GM19035 (cell line): ENCODE measurements around the gene WDR75.
"Not testable (repeated sequence)": the region's sequence is repeated elsewhere in the genome, so short reads cannot be mapped to it uniquely, and the experiment has no call there.

Experiments used
- ATAC-seq: cut with Tn5 transposase; IDR thresholded peaks from one replicate; pipeline ENCODE4 v1.9.1; 2021; ENCODE audit not compliant: unreplicated experiment

WDR75 gene

DNA sequence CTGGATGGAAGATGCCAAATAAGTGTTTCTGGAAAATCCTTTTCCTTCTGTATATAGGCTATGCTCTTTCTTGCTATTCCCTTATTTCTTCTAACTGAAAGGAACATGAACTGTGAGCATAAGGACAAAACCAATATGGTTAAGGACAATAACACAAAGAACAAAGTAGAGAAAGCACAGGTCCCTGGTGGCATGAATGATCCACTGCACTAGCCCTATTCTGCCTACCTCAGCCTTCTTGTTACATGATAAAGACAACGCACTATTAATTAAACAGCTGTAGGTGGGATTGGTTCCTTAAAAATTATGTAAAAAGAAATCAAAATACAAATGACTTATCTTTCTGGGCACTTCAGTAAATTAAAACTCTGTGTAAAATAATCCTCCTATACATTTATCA is 1.9 kb upstream of the WDR75 start:
- ATAC-seq, result no peak

DNA sequence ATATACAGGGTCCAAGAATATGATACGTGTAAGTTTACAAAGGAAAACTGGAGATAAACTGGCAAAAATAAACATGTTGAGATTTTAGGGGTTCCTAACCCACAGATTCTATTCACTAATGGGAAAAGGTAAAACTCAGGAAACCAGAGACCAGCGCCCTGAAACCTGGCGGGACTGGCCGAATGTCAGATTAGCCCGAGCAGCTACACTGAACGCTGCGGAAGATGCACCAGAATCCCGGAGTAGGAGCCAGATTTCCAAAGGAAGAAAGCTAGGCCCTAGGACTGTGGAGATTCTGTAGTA is 679 bp upstream of the WDR75 start:
- ATAC-seq, result peak; percentile 27

DNA sequence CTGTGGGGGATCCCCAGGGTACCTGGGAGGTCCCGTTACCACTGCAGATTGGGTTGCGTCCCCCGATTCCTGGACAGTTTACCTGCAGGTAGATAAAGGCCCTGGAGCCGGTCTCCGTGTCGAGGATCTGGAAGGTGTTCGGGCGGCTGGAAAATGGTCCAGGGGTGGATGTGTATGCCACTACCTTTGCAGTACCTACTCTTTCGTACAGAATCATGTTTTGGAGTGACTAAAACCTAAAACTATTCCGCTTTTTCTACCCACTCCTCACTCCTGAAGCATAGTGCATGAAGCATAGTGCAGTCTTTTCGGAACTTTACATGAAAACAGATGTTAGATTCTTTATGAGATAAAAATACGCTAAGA is 418 bp downstream of the WDR75 start:
- ATAC-seq, result no peak

DNA sequence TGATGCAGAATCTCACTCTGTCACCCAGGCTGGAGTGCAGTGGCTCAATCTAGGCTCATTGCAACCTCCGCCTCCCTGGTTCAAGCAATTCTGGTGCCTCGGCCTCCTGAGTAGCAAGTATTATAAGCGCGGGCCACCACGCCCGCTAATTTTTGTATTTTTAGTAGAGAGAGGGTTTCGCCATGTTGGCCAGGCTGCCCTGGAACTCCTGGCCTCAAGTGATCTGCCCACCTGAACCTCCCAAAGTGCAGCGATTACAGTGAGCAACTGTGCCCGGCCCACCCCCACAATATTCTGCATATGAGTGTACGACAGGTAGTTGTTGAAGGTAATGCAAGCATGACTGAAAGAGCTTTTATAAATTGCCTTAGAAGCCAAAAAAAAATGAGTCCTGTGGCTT is 1.2 kb downstream of the WDR75 start:
- ATAC-seq, result no peak

DNA sequence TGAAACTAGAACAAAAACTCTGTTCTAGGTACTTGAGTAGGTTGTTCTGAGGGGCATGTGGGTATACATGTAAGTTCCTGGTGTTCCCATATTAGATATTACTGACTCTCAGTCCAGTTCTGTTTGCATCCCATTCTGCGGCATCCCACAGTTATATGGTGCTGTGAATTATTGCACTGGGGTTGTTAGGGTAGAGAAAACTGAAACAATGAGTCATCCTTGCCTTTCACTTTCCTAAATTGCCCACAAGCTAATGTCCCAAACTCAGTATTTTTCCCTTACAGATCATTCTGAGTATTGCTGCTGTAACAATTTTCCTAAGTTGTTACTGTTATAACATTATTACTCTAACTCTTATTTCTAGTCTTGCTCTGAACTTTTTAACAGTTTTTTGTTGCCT is 3.0 kb downstream of the WDR75 start:
- ATAC-seq, result no peak

DNA sequence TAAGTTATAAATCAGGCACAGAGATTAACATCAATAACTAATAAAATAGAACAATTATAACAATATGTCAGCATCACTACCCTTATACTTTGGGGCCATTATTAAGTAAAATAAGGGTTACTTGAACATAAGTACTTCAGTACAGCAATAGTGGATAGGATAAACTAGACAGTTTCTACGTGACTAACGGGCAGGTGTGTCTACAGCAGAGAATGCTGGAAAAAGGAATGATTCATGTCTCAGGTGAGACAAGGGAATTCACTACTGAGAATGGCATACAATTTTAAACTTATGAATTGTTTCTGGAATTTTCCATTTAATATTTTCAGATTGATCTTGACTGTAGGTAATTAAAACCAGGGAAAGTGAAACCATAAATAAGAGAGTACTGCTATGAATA is 5.5 kb downstream of the WDR75 start:
- no peak for ATAC-seq

DNA sequence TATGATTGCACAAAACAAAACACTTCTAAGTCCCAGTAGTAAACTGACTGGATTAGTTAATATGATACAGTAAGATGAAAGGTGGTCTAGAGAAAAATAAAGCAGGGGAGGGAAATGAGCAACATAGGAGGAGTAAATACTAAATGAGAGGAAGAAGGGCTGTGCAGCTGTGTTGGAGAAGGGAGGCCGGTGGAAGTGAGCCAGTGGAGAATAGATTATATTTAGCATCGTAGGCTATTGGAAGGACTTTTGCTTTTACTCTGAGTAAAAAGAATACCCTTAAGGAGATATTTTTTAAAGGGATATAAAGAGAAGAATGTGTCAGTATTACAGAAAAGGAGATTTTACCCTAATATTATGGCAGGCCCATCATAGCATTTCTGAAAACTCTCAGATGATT is 12.7 kb downstream of the WDR75 start:
- ATAC-seq, result no peak

DNA sequence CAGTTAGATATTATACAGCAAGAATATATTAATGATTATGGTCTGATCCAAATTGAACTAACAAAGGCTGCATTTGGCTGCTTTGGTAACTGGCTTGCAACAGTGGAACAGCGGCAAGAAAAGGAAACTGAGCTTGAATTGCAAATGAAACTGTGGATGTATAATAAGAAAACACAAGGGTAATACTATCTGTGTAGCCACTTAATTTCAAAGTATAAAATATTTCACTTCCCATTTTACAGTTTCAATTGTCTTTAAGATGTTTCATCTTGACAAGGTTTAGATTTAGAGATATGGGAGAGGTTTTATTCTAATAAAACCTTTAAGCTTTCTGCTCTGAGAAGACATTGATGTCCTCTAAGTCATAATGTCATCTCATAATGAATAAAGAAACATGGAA is 23.8 kb downstream of the WDR75 start:
- ATAC-seq, result no peak

DNA sequence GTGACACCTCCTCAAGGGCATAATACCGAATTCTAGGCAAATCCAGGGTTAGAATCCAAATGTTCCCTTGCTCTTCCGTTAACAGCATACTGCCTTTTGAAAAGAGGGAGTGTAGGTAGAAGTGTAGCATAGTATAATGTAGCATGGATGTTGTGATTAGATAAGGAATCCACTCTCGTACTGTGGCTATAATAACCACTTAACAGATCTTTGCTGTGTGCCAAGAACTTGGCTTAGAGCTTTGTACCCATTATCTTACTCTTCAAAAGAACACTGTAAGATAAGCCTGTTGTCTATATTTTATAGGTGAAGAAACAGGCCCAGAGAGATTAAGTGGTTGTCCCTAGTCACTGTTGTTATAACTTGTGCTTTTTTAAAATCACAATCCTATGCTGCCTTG is 24.2 kb downstream of the WDR75 start:
- ATAC-seq, result no peak

DNA sequence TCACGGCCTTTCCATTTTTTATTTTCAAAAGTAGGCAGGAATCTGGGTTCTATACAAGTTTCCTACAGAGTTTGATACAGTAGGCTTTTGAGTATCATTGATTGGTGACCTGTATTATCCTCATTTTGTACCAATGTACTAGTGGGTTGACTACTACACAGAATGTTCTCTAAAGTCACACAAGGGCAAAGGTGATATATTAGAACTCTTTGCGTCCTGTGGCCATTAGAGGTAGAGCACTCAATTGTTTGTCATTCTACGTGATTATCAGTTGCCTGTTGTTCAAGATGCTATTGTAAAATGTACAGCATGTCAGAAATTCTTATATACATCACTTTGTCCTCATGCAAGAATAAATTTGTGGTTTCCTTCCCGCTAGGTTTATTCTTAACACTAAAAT is 24.8 kb downstream of the WDR75 start:
- ATAC-seq, result no peak

DNA sequence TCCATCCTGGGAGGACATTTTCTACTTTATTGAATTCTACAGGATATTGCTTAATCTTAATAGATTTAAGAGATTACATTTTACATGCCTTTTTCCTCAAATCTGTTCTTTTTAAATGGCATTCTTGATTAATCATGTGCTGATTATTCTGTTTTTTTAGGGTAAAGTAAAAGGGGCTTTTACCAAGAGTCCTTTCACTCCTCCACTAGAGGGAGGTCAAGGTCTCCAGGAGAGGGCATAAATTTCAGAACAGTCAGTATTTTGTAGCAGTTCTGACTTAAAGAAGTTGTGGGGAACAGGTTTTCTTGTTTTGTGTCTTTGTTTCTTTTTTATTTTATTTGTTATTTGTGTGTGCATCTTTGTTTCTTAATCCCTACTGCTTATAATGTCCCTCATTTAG is 25.4 kb downstream of the WDR75 start:
- no peak for ATAC-seq

DNA sequence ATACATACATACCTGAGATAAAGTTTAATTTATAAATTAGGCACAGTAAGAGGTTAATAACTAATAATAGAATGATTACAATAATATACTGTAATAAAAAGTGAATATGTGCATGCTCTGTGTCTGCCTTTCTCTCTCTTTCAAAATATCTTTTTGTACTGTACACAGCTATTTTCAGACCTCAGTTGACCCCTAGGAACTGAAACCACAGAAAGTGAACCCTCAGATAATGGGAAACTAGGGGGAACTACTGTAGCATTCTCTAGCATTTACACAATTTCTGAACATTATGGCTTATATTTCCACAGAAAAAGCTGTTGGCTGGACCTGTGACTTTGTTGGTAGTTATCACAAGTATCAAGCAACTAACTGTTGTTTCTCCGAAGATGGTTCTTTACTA is 25.9 kb downstream of the WDR75 start:
- ATAC-seq, result no peak

DNA sequence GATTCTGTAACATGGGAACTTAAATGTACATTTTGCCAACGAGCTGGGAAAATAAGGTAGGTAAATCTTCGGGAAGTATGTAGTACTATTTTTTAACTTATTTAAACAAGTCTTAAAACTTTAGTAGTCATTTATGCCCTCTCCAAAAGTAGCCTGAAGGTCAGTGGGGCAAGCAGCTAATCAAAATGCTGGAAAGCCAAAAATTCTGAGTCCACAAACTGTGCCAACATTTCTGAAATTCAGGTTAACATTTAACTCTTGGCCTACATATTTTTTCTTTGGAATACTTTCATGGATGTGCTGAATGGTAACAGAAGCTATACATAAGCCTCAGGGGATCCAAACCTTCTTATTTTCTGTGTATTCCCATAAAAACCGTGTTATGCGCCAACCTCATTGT is 26.3 kb downstream of the WDR75 start:
- ATAC-seq, result no peak

DNA sequence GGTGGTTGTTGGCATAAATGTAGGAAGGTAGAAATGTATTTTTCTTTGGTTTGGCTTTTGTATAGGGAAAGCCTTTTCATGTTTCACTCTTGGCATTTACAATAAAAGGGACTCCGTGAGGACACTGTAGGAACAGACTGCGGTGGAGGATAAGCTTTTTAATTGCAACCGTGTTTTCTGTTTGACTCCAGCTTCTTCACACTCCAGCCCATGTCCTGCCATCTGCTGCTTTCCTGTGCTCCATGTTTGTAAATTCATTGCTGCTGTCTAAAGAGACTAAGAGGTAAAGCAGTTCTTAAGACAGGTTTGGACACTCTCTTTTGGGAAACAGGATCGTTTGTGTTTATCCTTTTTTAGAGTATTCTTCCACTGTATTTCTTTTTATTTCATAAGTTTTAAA is 33.3 kb downstream of the WDR75 start:
- no peak for ATAC-seq

DNA sequence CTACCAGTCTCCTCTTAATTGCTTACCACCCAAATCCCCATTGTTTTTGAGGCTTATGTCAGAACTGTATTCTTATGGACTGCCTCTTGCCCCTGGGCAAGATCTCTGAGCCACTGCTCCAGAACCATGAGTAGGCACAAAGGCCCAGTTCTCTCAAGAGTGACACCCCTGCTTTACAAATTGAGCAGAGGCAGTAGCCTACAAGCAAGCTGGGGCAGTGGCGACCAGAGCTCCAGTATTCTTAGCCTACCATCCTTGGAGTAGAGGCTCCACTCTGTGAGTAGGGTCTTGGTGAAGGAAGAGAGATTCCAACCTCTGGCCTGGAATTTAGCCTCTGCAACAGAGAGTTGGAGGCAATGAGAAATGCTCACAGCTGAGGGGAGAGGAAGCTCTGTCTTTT is 36.5 kb downstream of the WDR75 start:
- no peak for ATAC-seq

DNA sequence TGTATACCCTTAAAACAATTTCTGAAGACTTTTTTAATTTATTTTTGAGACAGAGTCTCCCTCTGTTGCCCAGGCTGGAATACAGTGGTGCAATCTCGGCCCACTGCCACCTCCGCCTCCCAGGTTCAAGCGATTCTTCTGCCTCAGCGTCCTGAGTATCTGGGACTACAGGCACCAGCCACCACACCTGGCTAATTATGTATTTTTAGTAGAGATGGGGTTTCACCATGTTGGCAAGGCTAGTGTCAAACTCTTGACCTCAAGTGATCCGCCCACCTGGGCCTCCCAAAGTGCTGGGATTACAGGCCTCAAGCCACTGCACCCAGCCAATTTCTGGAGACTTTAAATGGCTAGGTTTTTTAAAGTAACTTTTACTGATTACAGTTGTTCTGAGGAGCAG is 37.0 kb downstream of the WDR75 start:
- ATAC-seq, result not testable (repeated sequence)

DNA sequence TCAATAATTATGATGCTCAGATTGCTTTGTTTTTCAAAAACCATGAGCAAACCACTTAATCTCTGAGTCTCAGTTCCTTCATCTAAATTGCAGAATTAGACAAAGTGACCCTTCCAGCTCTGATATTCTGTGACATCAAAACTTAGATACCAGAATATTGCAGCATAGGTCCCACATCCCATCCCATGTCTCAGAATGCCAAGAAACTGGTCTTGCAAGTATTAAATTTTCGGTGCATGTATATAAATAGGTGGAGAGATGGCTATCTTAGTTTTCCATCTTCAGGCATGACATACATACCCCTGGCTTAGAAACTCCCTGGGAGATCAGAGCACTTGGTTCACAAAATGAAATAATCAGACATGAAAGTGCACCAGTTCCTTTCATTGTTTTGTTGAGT is 39.8 kb downstream of the WDR75 start:
- no peak for ATAC-seq

DNA sequence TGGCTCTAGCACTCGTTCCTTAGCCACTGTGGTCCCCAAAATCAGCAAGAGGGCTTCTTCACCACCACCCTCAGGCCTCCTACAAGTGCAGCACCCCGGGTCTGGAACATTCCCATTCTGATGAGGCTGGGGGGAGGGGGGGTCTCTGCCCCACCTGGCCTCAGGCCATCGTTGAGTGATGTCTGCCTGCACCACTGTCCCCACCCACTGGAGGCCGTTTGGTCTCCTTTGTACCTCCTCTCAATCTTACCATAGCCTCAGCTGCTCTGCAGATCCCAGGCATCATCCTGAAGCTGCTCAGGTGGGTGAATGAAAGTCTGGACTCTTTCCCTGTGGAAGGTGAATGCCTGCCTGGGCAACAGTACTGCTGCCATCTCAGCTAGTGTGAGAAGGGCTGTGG is 42.3 kb downstream of the WDR75 start:
- ATAC-seq, result no peak

DNA sequence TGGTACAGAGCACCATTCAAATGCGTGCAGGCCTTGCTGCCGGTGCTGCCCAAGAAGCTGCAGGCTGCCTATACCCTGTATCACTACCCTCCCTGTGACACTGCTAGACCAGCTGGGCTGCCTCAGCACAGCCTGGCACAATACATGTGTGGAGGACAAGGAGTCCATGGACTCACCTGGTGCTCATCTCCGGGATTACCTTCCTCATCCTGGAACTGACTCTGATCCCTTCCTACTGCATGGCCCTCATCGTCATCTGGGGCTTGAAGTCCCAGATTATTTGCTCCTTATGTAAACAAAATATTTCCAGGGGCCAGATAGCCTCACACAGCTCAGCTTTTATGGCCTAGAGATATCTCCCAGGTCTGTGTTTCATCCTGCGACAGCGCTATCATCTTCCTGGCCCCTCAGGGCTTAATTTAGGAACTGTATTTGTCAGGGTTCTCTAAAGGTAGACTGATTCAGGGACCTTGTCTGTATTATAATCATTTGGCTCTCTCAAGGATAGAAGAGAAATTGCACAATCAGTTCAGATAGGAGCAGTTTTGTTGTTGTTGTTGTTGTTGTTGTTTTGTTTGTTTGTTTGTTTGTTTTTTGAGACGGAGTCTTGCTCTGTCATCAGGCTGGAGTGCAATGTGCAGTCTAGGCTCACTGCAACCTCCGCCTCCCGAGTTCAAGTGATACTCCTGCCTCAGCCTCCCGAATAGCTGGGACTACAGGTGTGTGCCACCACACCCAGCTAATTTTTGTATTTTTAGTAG is 42.9 kb downstream of the WDR75 start:
- no peak for ATAC-seq

DNA sequence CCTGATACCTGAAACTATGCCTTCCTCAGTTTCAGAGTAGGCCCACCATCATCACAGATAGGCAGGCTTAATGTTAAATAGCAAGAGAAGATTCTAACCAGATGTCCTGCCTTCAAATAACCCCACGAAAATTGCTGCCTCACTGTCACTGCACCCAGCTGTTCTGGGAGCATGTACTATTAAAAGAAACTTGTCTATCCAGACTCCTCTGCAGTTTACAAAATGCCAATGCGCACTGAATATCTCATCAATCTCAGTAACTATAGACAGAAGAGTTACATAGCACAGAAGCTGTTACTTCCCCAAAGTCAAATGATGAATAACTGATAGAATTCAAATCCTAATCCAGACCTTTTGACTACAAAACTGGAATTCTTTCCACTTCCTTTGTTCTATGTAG is 43.9 kb downstream of the WDR75 start:
- no peak for ATAC-seq

DNA sequence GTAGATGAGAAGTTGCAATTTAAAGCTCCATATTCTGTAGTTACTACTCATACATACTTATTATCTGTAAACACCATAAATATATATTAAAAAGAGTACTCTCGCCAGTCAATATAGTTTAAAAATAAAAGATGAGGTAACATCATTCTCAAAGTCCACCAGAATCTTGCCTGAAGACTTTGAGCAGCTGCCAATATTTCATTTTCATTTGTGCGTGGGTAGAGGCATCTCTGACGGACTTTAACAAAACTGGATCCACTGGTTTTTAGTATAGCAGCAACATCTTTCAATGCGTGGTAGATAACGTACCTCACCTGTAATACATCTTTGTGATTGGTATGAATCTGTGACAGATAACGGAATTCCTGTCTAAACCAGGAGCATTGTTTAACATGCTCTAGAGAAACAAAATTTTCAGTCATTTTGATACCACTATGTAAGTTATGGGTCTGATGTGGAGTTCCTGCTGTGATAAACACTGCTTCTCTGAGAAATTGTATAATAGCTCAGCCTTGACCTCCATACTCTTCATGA is 45.0 kb downstream of the WDR75 start:
- no peak for ATAC-seq

DNA sequence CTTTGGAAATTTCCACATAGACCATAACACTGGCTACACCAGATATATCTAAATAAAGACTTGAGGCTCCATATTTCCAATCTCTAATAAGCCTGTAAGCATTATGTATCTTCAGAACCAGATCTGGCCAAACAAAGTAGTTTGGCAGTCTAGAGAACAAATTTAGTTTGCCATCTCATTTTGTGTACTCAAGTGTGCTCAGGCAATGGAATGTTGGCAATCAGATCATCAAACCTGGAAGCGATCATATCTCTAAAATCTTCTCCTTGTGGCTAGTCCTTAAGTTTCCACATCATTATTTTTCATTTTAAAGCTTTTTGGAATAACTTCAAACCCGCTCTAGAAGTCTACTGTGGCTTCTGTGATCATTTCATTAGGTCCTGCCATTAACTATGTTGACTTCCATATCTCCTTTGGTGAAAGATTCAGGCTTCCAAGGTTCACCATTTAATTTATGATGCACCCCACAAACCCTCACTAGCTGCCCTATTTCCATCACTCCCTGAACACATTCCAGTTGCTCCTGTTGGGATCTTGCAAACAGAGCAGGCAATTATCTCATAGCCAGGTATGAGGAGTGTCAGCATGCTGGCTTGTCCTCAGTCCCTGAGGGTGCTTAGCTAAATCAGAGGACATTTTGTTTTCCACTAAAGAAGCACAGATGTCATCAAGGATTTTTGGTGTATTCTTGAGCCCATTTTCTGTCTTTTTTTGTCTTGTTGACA is 46.2 kb downstream of the WDR75 start:
- no peak for ATAC-seq

DNA sequence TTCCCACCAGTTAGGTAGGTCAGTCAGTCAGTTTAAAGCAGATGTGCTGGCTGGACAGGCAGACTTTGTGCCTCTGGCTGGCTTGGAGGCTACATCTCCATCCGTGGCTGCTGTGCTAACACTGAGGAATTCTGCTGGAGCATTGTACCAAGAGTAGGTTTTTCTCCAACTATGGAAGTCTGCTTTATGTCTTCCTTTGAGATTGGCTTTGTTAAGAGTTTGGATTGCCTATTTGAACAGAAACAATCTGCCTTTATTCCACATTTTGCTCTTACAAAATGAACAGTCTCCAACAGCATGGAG is 46.7 kb downstream of the WDR75 start:
- ATAC-seq, result no peak
